G401 (cell line): Measurements from ENCODE around the gene CLTCL1. TPM values are rescaled to one million over a fixed set of nuclear protein-coding genes. Genes with fewer than 3 reads are reported as not detected.
"Not testable (repeated sequence)": the region's sequence is repeated elsewhere in the genome, so short reads cannot be mapped to it uniquely, and the experiment has no call there.

ENCODE experiments used
- DNase-seq: peaks from one replicate; pipeline ENCODE4 v3.0.0-alpha.2; 2015; ENCODE audit warnings: low spot score
- in situ Hi-C: cut with HindIII; loops from 2 replicates; pipeline ENCODE4 v1.10.0; 2016; ENCODE audit warnings: low sequenced_read_pairs, mixed read lengths
- total RNA-seq: library from RNA; depleted of rRNA; stranded (reverse); fragments of >200 nt; shearing (Covaris generic); gene quantifications from 2 replicates; pipeline ENCODE4 v1.2.3, GENCODE V29; 2014

Gene CLTCL1
- total RNA-seq, 1 experiment from 2014 or later, result 9.4 TPM

DNA sequence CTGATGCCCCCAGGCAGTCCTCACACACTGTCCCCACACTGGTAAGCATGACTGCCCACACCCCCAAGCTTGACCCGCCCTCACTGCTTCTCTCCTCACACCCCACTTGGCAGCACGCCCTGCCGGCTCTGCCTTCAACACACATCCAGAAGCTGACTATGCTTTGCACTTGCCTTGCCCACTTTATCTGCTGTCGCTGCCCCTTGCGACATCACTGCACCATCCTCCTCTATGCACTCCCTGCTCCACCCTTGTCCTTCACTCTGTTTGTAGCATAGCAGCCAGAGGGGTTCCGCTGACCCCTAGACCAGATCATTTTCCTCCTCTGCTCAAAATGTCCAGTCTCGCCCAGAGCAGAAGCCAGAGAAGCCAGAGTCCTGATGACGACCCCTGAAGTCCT is 87.7 kb downstream of the CLTCL1 start:
- DNase-seq, result no peak
- in situ Hi-C loops, result no loop called here

GRCh38 chr22:19202799-19203186 is 88.7 kb downstream of the CLTCL1 start:
- DNase-seq, in situ Hi-C loops: not testable (repeated sequence)

DNA sequence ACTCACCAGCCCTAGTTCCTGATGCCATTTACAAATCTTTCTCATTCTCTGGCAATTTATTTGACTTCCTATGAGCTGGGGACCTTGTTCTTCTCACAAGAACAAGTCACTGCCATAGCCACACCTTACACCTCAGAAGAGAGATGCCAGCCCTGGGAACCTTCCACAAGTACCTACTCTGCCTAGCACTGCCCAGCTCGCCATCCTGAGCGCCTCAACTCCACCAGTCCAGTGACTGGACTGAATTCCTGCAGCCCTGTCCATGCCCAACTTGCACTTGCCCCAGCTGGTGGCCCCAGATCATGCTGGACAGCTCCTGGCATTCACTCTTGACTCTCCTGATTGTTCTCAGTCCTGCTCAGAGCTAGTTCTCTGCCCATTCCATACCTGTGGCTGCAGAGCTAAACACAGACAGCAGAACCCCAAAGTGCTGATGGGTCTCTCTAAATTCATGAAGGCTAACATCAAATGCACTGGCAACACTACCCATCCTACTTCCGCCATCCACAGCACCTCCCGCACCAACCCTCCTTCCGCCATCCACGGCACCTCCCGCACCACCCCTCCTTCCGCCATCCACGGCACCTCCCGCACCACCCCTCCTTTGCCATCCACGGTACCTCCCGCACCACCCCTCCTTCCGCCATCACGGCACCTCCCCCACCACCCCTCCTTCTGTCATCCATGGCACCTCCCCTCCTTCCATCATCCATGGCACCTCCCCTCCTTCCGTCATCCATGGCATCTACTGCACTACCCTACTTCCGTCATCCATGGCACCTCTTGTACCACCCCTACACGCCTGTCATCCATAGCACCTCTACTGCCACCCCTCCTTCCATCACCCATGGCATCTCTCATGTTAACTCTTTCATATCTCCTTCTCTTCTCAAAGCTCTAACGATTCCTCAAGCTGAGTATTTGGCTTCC is 89.4 kb downstream of the CLTCL1 start:
- in situ Hi-C loops, result no loop called here
- no peak for DNase-seq

DNA sequence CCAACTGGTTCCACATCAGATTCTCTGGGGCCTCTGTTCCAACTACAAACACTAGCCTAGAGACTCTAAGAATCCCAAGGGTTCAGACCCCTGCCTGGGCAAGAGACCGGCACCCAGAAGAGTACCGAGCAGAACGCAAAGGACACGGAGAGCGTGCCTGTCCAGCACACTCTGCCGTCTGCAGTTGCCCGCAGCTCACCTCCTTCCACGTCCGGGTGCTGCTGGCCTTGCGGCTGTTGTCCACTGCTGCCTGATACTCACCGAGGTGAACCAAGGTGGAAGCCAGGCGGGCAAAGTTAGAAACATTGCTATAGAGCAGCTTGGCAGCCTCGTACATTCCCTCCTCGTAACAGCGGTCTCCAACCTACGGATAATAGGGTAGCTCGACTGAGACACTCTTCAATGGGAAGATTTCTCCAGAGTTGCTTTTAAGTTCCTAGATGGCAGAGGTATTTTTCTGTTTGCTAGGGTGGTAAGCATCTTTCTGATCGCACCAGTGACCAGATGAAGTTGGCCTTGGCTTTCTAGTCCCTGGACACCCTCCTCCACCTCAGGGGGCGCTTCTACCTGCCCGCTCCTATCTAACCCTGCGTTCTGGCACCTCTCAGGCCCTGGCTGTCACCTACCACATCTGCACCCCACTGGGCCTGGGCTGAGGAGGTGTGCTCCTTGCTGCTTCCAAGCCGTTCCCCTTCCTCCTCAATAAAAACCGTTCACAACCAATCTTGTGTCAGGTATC is 90.2 kb downstream of the CLTCL1 start:
- in situ Hi-C loops, result no loop called here
- no peak for DNase-seq

- in situ Hi-C loops, result no loop called here
- DNase-seq, result no peak
Measured at GRCh38 chr22:19199479-19199878, 92.0 kb downstream of the CLTCL1 start.

- in situ Hi-C loops, result no loop called here
- no peak for DNase-seq
Measured at GRCh38 chr22:19197997-19198865, 93.3 kb downstream of the CLTCL1 start.

DNA sequence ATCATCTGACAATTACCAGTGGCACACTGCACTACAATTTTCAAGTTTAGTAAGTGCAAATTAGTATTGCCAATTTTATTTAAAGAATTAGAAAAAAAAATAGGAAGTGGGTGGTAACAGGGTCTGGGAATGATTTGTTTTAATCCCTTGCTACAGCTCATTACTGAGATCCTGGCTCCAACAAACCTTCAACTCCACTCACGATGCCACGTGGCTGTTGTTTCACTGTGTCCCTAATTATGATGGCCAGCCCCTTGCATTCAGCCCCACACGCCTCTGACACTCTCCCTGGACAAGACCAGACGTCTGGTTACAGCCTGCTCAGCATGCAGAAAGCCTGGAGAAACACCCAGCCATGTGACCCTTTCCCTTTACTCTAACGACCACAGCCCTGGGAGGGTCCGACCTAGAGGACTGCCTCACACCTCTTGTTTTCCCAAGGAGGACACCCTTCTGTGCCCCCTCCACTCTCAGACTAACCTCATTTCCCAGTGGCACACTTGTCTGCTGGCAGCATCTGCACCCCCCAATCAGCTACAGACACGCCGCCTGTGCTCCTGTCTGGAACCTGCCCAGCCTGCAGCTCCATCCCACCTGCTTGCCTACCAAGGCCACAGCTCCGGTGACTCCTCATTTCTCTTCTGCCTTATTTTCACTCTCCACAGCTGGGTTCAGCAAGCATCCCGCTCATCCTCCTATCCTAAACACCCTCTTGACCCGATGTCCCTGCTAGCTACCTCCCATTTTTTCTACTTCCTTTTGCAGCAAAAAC is 94.5 kb downstream of the CLTCL1 start:
- in situ Hi-C loops, result no loop called here
- no peak for DNase-seq

- DNase-seq, result no peak
- in situ Hi-C loops, result no loop called here
Measured at GRCh38 chr22:19195796-19196731, 95.5 kb downstream of the CLTCL1 start.

DNA sequence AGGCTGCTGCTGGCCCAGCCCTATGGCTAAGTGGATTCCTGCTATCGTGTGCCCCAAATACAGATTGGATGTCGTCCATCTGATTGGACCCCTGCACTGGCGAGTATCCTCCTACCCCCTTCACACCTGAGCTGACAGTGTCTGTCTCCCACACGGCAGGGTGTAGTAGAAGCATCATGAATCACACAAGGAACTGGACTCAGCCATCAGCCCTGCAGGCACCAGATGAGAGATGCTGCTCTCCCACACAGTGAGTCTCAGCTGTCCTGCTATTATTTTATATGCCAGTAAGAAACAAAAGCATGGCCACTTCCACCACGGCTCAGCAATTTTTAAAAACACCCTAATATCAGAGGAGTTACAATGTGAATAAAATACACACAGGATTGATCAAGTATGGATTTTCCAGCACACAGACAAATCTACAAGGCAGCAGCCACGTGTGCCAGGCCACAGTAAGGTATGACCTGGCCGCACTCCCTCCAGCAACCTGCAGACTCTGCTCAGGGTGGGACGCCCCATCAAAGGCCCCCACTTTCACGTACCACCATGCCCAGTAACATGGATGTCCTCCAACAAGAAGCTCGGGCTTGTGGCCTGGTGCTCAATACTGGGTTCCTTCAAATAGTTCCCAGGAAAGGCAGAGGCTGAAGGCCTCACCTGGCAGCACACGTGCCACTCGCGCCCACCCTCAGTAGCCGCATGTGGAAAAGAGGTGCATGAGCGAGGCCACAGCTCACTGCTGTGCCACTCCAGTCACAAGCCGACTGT is 96.6 kb downstream of the CLTCL1 start:
- DNase-seq, result no peak
- in situ Hi-C loops, result no loop called here

DNA sequence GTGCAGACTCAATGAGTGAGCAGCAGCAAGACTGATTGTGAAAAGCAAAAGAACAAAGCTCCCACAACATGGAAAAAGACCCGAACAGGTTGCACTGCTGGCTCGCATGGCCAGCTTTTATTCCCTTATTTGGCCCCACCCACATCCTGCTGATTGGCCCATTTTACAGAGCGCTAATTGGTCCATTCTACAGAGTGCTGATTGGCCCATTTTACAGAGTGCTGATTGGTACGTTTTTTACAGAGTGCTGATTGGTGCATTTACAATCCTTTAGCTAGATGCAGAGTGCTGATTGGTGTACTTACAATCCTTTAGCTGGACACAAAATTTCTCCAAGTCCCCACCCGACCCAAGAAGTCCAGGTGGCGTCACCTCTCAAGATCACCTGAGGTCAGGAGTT is 97.6 kb downstream of the CLTCL1 start:
- in situ Hi-C loops, result no loop called here
- no peak for DNase-seq

DNA sequence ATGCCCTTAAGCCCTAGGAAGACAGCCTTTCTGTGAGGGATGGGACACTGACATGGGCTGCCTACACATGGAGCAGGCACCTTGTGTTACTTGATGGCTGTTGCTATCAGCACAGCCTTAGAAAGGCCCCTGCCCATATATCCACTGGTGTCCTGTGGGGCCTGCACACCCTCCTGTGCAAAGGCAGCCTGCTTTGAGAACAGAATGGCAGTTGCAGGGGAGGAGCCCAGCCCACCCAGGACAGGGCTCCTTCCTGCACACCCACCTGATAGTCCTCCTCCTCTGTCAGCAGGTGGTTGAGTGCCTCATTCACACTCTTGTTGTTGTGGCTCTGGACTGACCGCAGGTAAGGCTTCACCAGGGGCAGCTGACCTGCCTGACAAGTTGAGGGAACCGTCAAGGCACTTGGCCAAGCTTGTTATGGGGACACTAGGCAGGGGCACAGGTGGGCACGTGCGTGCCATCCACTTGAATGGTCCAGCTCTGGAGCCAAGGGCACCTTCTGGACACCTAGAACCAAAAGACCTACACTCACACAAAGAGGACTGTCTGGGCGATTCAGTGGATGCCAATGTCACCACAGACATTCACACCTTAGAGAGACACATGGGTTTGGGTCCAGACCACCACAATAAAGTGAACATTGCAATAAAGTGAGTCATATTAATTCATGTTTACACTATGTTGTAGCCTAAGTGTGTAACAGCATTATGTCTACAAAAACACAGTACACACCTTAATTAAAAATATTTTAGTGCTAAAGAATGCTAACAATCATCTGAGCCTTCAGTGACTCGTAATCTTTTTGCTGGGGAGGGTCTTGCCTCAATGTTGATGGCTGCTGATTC is 103.6 kb downstream of the CLTCL1 start:
- in situ Hi-C loops, result no loop called here

GRCh38 chr22:19184276-19184997 is 107.1 kb downstream of the CLTCL1 start:
- no peak for DNase-seq
- in situ Hi-C loops, result no loop called here

More for the DNA sequence above, 103.6 kb downstream of the CLTCL1 start:
- no peak for DNase-seq

DNA sequence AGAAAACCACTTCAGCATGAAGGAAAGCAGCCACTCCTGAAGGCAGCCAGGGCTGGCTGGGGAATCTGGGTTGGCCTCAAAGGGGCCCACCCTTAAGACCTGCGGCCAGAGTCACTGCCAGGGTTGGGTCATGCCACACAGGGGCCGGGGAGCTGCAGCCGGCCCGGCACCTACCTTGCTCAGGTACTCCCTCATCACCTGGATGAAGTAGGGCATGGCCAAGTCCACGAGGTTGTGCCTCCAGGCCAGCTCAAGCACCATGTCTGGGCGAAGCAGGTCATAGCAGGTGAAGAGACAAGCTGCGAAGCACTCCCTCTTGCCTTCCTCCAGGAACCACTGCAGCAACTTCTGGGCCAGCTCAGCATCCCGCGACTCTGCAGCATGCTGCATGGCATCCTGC is 108.3 kb downstream of the CLTCL1 start:
- in situ Hi-C loops, result no loop called here
- DNase-seq, result no peak

- DNase-seq, result no peak
- in situ Hi-C loops, result no loop called here
Measured at GRCh38 chr22:19182472-19183157, 108.9 kb downstream of the CLTCL1 start.
